K562 treated with DMSO at 1 percent for 48 hours (cell line): Measurements from ENCODE around the gene MPRIP. TPM values are rescaled to one million over a fixed set of nuclear protein-coding genes. Genes with fewer than 3 reads are reported as not detected.

Source experiments
- total RNA-seq: library from RNA; unstranded; fragments of 300-600 nt; gene quantifications from 2 replicates; pipeline ENCODE4 v1.2.3, GENCODE V29; 2022; ENCODE audit warnings: low replicate concordance; ENCODE audit errors: extremely low read depth

The MPRIP gene
- not detected in 2 replicates for total RNA-seq

GRCh38 chr17:17042384-17042736 lies at the start of gene MPRIP:
Gene MPRIP (plus strand): TSS chr17:17042457. CDS start chr17:17042849, 392 bp downstream.

GRCh38 chr17:17206124-17206912 lies 164.1 kb downstream of the MPRIP start, which contains the start of gene PLD6:
Gene PLD6 (minus strand): TSS chr17:17206333. CDS start chr17:17206286, 47 bp downstream.

GRCh38 chr17:17237026-17237799 lies 195.0 kb downstream of the MPRIP start, which contains the start of gene FLCN:
Gene FLCN (minus strand): TSS chr17:17237168. CDS start chr17:17228137, 9,031 bp downstream.

Other genes with a start within 250 kb of the MPRIP start
- gene TNFRSF13B, start 70.3 kb upstream of the MPRIP start, total RNA-seq: not detected in 2 replicates
- not detected in 2 replicates for gene PLD6, start 163.9 kb downstream of the MPRIP start, total RNA-seq
- not detected in 2 replicates for gene FLCN, start 194.7 kb downstream of the MPRIP start, total RNA-seq
- gene COPS3, start 238.8 kb downstream of the MPRIP start, total RNA-seq: not detected in 2 replicates